ENCODE measurements around the gene RCL1. TPM values are rescaled to one million over a fixed set of nuclear protein-coding genes. Genes with fewer than 3 reads are reported as not detected.

Gene RCL1
- total and polyA plus RNA-seq, 2 of the 13 experiments (the other 11 are each of a cell fraction or from before 2014, with no cell fraction given) = 22.3 to 31.6 TPM

GRCh38 chr9:4792572-4793458 is at the start of gene RCL1 (continued):
- TF ChIP-seq ZNF251 (CRISPR knock-in tag; IDR thresholded peaks at IDR 0.05) (no peak), ZSCAN12 (CRISPR knock-in tag; IDR thresholded peaks at IDR 0.05) (0 out of 2 replicates have a peak, but pooled peaks have one; percentile 44), ZFYVE20 (CRISPR knock-in tag; IDR thresholded peaks at IDR 0.05; ENCODE audit: borderline replicate concordance, low read depth) (no peak), RAD21 (CRISPR knock-in tag; IDR thresholded peaks at IDR 0.05) (peak; percentile 13; the same call in 1 of the 2 replicates), ZNF230 (CRISPR knock-in tag; IDR thresholded peaks at IDR 0.05) (no peak), HNF4G (IDR thresholded peaks at IDR 0.05; ENCODE audit: borderline replicate concordance, low read depth, low read length) (no peak), HNF4G (CRISPR knock-in tag; IDR thresholded peaks at IDR 0.05; ENCODE audit: borderline replicate concordance, low read depth) (no peak), TP53 (CRISPR knock-in tag; conservative IDR thresholded peaks at IDR 0.05) (no peak), SALL2 (CRISPR knock-in tag; IDR thresholded peaks at IDR 0.05) (peak; percentile 48; the same call in 1 of the 2 replicates), FOXA1 (IDR thresholded peaks at IDR 0.05) (no peak), FOXA1 (CRISPR knock-in tag; IDR thresholded peaks at IDR 0.05) (no peak; the same call in 1 of the 2 replicates), KLF9 (CRISPR knock-in tag; IDR thresholded peaks at IDR 0.05; ENCODE audit: low read depth) (no peak), ZNF225 (CRISPR knock-in tag; IDR thresholded peaks at IDR 0.05) (peak; percentile 68; the same call in 1 of the 2 replicates), PHF5A (CRISPR knock-in tag; IDR thresholded peaks at IDR 0.05; ENCODE audit: low read depth, unreplicated experiment) (peak; percentile 50), PRDM10 (CRISPR knock-in tag; IDR thresholded peaks at IDR 0.05; ENCODE audit: low read depth) (no peak), ZNF883 (CRISPR knock-in tag; IDR thresholded peaks at IDR 0.05; ENCODE audit: not compliant biosample characterization) (peak; percentile 68), ZNF501 (CRISPR knock-in tag; IDR thresholded peaks at IDR 0.05) (peak; percentile 89)
- TF ChIP-seq, protein P1, sequence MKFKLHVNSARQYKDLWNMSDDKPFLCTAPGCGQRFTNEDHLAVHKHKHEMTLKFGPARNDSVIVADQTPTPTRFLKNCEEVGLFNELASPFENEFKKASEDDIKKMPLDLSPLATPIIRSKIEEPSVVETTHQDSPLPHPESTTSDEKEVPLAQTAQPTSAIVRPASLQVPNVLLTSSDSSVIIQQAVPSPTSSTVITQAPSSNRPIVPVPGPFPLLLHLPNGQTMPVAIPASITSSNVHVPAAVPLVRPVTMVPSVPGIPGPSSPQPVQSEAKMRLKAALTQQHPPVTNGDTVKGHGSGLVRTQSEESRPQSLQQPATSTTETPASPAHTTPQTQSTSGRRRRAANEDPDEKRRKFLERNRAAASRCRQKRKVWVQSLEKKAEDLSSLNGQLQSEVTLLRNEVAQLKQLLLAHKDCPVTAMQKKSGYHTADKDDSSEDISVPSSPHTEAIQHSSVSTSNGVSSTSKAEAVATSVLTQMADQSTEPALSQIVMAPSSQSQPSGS (CRISPR knock-in tag; IDR thresholded peaks at IDR 0.05) = no peak

Data from HepG2 (cell line).